Muscle layer of colon (tissue), 2 donors: Measurements from ENCODE around the gene IQSEC1.

Source experiments
- H3K27ac ChIP-seq: one replicate; pipeline ENCODE4 v1.7.0; 2013; ENCODE audit warnings: low read depth, mild to moderate bottlenecking, low read length, moderate library complexity
- H3K27me3 ChIP-seq, 2 donors: one replicate each; pipeline ENCODE4 v1.7.0; 2013; ENCODE audit warnings: low read length in 2 of 2, mild to moderate bottlenecking in 2 of 2; ENCODE audit not compliant: insufficient read depth in 2 of 2, control insufficient read depth in 1 of 2
- H3K36me3 ChIP-seq: one replicate; pipeline ENCODE4 v1.7.0; 2013; ENCODE audit warnings: mild to moderate bottlenecking, low read length; ENCODE audit not compliant: insufficient read depth
- H3K4me1 ChIP-seq: one replicate; pipeline ENCODE4 v1.7.0; 2013; ENCODE audit warnings: mild to moderate bottlenecking, low read length; ENCODE audit not compliant: insufficient read depth
- H3K4me3 ChIP-seq, 2 donors: one replicate each; pipeline ENCODE4 v1.7.0; 2013; ENCODE audit warnings: low read length in 2 of 2, low read depth in 1 of 2, mild to moderate bottlenecking in 1 of 2, moderate library complexity in 1 of 2
- H3K9ac ChIP-seq: one replicate; pipeline ENCODE4 v1.7.0; 2013; ENCODE audit warnings: low read length
- H3K9me3 ChIP-seq: one replicate; pipeline ENCODE4 v1.7.0; 2013; ENCODE audit warnings: mild to moderate bottlenecking, low read length
- donor health status: abdominal sarcoma.
- donor health status: Adenocarcinoma of cecum.

The IQSEC1 gene

DNA sequence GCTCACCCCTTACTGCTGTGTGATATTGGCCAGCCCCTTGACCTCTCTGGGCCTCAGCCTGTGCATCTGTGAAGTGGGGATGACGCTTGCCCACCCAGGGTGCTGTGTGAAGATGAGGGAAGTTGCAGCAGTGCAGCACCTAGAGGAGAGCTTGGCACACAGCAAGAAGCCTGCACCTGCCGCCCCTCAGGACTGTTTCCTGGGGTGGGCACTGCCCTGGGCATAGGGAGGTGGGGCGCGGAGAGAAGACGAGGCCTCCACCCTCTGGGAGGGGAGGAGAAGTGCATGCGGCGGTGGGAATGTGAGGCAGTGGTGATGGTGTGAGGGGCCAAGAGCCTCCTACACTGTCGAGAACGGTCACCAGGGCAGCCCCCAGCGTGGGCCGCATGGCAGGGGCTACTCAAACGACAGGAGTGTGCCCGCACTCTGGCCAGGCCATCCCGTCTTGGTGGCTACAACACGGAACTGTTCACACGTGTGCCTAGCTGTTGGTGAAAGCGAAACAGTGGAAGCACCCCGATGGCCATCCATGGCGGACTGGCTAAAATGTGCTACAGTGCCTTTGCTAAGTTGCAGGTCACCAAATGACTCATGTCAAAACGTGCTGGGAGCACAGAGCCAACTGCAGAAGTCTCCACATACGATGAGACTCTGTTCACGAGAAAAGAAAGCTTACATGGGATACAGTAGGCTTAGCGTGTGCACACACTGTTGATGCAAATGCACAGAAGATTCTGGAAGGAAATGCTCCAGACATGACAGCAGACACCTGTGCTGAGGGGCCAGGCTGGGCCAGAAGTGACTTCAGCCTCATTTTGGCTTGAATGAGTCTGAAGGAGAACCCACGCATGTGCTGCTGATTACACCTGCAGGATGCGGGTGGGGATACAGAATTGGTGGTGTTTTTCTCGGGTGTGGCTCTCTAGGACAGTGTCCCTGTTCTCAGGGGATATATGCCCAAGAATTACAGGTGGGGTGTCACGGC is 40.4 kb upstream of the IQSEC1 start:
- H3K9ac ChIP-seq: no peak overlapping the region
- no peak overlapping the region for H3K27ac ChIP-seq
- H3K4me1 ChIP-seq: no peaks in the 10 kb centered on the region
- no peaks in the 10 kb centered on the region for H3K9me3 ChIP-seq
- H3K36me3 ChIP-seq: no peaks in the 10 kb centered on the region
- peaks cover 0 to 5% of the 10 kb centered on the region in 2 donors for H3K27me3 ChIP-seq
- no peak overlapping the region for H3K4me3 ChIP-seq

DNA sequence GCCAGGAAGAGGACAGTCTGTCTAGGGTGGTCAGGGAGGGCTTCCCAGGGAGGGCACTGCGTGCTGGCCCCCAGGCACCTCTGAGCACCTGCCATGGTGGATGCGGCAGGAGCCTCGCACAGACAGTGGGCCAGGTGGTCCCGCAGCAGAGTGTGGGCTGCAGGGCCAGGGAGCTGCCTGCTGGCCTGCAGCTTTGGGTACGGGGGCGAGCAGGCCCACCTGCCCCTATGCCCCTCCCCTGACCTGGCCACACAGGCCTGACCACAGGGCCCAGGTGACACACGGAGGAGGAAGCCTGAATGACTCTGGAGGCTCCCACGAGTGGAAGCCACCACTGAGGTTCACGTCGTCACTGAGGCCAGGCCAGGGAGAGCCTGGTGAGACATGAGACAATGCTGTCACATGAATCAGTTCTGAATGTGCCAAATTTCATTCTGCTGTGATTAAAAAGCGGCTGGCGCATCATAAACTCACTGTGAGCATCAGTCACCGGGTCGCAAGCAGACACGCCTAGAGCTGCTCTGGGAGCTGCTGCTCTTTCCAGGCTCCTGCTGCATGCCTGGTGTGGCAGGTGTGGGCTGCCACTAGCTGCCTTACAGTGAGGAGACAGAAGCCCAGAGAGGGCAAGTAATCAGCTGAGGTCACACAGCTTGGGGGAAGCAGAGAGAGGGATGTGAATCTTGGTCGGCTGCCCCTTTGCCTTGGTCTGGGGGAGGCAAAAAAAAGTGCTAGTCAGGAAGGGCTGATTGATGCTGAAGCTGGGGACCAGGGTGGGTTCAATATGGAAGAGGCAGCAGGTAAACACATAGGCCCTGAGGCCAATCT is 39.5 kb upstream of the IQSEC1 start:
- Histone ChIP-seq H3K4me1 (no peaks in the 10 kb centered on the region), H3K27ac (no peak overlapping the region), H3K36me3 (no peaks in the 10 kb centered on the region), H3K9ac (no peak overlapping the region), H3K9me3 (no peaks in the 10 kb centered on the region), H3K27me3 (peaks cover 0 to 5% of the 10 kb centered on the region in 2 donors), H3K4me3 (no peak overlapping the region)

DNA sequence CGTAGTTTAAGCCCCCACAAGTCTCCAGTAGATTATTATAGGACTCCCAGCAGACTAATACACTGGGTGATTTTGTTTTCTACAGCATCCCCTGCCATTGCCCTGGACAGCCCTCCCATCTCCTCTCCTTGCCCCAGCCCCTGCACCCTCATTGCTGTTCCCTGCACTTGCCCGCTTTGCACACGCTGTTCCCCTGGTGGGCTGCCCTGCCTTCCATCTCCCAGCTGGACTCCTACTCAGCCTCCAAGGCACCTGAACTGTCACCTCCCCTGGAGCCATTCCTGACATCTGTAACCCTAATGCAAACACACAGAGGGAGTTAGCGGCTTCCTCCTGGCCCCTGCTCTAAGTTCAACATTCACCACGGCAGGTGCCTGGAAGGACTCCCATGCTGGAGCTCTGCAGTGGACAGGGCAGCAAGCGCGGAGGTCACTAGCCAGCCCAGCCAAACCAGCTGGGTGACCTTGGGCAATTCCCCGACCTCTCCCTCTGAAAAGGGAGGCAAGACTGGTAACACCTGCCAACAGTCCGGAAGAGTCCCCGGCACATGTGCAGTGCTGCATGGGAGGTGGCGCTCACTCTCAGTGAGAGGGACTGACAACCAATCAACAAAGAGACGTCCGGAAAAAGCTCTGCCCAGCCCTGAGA is 38.8 kb upstream of the IQSEC1 start:
- Histone ChIP-seq H3K9me3 (no peaks in the 10 kb centered on the region), H3K4me3 (no peak overlapping the region), H3K27me3 (peaks cover 0 to 5% of the 10 kb centered on the region in 2 donors), H3K36me3 (no peaks in the 10 kb centered on the region), H3K4me1 (no peaks in the 10 kb centered on the region), H3K9ac (no peak overlapping the region), H3K27ac (no peak overlapping the region)

DNA sequence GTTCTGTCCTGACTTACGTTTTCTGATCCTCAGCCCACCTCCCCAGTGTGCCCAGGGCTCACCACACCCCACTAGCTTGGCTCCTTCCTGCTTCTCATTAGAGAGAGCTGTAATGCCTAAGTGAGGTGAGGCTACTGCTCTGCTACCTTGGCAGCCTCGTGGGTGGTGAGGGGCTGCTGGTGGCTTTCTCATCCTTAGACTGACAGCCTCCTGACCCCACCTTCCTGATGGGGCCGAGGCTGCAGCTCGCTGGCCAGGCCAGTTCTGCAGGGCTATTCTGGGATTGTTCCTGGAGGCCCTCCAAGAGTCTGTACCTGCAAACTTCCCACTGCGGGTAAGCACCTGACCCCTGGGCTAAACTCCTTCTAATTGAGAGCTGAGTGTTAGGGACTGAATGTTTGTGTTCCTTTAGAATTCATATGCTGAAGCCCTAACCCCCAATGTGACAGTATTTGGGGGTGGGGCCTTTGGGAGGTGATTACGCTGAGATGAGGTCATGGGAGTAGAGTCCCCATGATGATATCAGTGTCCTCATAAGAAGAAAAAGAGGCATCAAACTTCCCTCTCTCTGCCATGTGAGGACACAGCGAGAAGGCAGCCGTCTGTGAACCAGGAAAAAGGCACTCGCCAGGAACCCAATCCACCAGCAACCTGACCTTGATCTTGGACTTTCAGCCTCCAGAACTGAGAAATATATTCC is 38.1 kb upstream of the IQSEC1 start:
- Histone ChIP-seq H3K4me1 (no peaks in the 10 kb centered on the region), H3K9me3 (no peaks in the 10 kb centered on the region), H3K9ac (no peak overlapping the region), H3K27me3 (peaks cover 0 to 5% of the 10 kb centered on the region in 2 donors), H3K36me3 (no peaks in the 10 kb centered on the region), H3K27ac (no peak overlapping the region), H3K4me3 (no peak overlapping the region)

DNA sequence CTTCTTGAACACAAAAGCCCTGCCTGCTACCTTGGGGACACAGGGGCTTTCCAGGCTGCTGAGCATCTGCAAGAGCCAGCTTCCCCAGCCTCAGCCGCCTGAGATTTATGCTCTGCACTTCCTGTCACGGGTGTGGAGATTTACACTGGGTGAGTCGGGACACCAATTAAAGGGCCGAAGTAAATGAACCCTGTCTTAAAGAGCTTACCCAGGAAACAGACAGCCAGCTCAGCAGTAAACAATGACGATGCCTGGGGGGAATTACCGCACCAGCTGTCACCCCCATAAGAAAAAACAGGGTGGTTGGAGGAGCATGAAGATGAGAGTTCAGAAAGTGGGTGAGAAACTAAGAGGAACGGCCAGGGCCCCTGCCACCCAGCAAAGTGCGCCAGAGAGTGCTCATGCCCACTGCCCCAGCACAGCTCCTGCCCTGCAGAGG is 37.5 kb upstream of the IQSEC1 start:
- Histone ChIP-seq H3K9ac (no peak overlapping the region), H3K4me3 (no peak overlapping the region), H3K27ac (no peak overlapping the region)

GRCh38 chr3:13109516-13109915 is 36.3 kb upstream of the IQSEC1 start:
- Histone ChIP-seq H3K4me3 (no peak overlapping the region), H3K9me3 (no peaks in the 10 kb centered on the region), H3K27me3 (peaks cover 0 to 10% of the 10 kb centered on the region in 2 donors), H3K4me1 (no peaks in the 10 kb centered on the region), H3K36me3 (no peaks in the 10 kb centered on the region), H3K27ac (no peak overlapping the region), H3K9ac (no peak overlapping the region)

More for the DNA sequence above, 37.5 kb upstream of the IQSEC1 start:
- no peaks in the 10 kb centered on the region for H3K9me3 ChIP-seq
- no peaks in the 10 kb centered on the region for H3K36me3 ChIP-seq
- no peaks in the 10 kb centered on the region for H3K4me1 ChIP-seq
- H3K27me3 ChIP-seq: peaks cover 0 to 8% of the 10 kb centered on the region in 2 donors

DNA sequence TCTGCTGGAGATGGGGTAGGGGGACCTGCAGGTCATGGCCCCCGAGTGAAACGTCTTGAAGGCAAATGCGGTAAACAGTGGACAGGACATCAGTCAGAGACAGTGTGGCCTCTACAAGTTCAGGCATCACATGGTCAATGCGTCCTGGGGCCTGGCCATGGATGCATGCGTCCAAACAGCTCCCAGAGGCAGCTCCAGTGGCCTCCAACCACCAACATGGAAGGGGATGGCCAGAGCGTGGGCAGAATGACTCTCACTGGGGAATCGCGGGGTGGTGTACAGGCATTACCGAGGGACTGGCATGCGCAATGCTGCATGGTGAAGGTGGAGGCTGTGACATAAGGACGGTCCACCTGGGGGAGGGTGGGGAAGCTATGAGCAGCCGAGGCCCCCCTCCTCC is 35.6 kb upstream of the IQSEC1 start:
- Histone ChIP-seq H3K36me3 (no peaks in the 10 kb centered on the region), H3K27me3 (peaks cover 0 to 10% of the 10 kb centered on the region in 2 donors), H3K4me3 (no peak overlapping the region), H3K27ac (no peak overlapping the region), H3K4me1 (no peaks in the 10 kb centered on the region), H3K9ac (no peak overlapping the region), H3K9me3 (no peaks in the 10 kb centered on the region)

GRCh38 chr3:13107661-13108060 is 34.4 kb upstream of the IQSEC1 start:
- Histone ChIP-seq H3K4me1 (no peaks in the 10 kb centered on the region), H3K27ac (no peak overlapping the region), H3K27me3 (peaks cover 0 to 10% of the 10 kb centered on the region in 2 donors), H3K36me3 (no peaks in the 10 kb centered on the region), H3K9ac (no peak overlapping the region), H3K4me3 (no peak overlapping the region), H3K9me3 (no peaks in the 10 kb centered on the region)

- Histone ChIP-seq H3K36me3 (no peaks in the 10 kb centered on the region), H3K27ac (no peak overlapping the region), H3K9me3 (no peaks in the 10 kb centered on the region), H3K9ac (no peak overlapping the region), H3K4me1 (no peaks in the 10 kb centered on the region), H3K27me3 (peaks cover 0 to 4% of the 10 kb centered on the region in 2 donors), H3K4me3 (no peak overlapping the region)
Measured at GRCh38 chr3:13106308-13107001, 33.2 kb upstream of the IQSEC1 start.

- no peaks in the 10 kb centered on the region for H3K9me3 ChIP-seq
- no peak overlapping the region for H3K27ac ChIP-seq
Measured at GRCh38 chr3:13105896-13106250, 32.6 kb upstream of the IQSEC1 start.

More at GRCh38 chr3:13105896-13106250, 32.6 kb upstream of the IQSEC1 start:
- H3K4me3 ChIP-seq: no peak overlapping the region
- peaks cover 0 to 4% of the 10 kb centered on the region in 2 donors for H3K27me3 ChIP-seq
- no peaks in the 10 kb centered on the region for H3K4me1 ChIP-seq
- H3K36me3 ChIP-seq: no peaks in the 10 kb centered on the region
- H3K9ac ChIP-seq: no peak overlapping the region
